GM18517 (cell line): Measurements from ENCODE around the gene NIPAL4.
"Not testable (repeated sequence)": the region's sequence is repeated elsewhere in the genome, so short reads cannot be mapped to it uniquely, and the experiment has no call there.

ENCODE experiments used
- ATAC-seq: cut with Tn5 transposase; IDR thresholded peaks from one replicate; pipeline ENCODE4 v1.9.1; 2021; ENCODE audit warnings: mild to moderate bottlenecking, moderate library complexity; ENCODE audit not compliant: unreplicated experiment

The NIPAL4 gene

GRCh38 chr5:157459715-157460599, at the start of gene NIPAL4:
Gene NIPAL4, plus strand, starts transcription at chr5:157460213. Its CDS starts 108 bp downstream, at chr5:157460321.
- ATAC-seq: no peak

DNA sequence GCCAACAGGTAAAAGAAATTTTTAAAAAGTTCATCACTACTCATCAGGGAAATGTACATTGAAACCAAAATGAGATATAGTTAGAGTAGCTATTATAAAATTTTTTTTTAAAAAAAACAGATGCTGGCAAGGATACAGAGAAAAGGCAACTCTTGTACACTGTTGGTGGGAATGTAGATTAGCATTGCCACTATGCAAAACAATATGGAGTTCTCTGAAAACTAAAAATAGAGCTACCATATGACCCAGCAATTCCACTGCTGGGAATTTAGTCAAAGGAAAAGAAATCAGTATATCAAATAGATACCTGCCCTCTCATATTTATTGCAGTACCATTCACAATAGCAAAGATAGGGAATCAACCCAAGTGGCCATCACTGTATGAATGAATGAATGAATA, 44.2 kb upstream of the NIPAL4 start:
- no peak for ATAC-seq

DNA sequence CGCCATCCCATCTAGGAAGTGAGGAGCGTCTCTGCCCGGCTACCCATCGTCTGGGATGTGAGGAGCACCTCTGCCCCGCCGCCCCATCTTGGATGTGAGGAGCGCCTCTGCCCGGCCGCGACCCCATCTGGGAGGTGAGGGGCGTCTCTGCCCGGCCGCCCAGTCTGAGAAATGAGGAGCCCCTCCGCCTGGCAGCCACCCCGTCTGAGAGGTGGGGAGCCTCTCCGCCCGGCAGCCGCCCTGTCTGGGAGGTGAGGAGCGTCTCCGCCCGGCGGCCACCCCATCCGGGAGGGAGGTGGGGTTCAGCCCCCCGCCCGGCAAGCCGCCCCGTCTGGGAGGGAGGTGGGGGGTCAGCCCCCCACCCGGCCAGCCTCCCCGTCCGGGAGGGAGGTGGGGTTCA, 40.5 kb upstream of the NIPAL4 start:
- not testable (repeated sequence) for ATAC-seq

- not testable (repeated sequence) for ATAC-seq
These were observed 30.1 kb upstream of the NIPAL4 start for GRCh38 chr5:157429920-157430319.

GRCh38 chr5:157431544-157432200, 28.3 kb upstream of the NIPAL4 start:
- peak; percentile 64 for ATAC-seq

- ATAC-seq: no peak
These were observed 25.9 kb upstream of the NIPAL4 start for GRCh38 chr5:157434096-157434495.

- no peak for ATAC-seq
These were observed 16.9 kb upstream of the NIPAL4 start for GRCh38 chr5:157443041-157443549.

DNA sequence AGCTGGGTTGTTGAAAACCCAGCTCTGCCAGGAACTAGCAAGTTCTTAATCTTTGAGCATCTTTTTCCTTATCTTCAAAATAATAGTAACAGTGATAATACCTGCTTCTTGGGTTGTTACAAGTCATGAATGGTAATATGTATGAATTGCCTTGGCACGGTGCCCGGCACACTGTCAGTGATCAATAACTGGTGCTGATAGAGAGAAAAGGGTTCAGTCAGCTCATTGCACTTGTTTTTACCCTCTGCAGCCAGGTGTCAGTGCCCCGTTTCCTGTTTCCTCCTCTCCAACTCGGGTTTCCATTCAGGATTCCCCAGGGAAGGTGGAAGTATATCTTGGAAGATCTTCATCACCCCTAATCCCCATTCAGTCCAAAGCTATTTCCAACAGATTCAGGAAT, 15.8 kb upstream of the NIPAL4 start:
- ATAC-seq: no peak

DNA sequence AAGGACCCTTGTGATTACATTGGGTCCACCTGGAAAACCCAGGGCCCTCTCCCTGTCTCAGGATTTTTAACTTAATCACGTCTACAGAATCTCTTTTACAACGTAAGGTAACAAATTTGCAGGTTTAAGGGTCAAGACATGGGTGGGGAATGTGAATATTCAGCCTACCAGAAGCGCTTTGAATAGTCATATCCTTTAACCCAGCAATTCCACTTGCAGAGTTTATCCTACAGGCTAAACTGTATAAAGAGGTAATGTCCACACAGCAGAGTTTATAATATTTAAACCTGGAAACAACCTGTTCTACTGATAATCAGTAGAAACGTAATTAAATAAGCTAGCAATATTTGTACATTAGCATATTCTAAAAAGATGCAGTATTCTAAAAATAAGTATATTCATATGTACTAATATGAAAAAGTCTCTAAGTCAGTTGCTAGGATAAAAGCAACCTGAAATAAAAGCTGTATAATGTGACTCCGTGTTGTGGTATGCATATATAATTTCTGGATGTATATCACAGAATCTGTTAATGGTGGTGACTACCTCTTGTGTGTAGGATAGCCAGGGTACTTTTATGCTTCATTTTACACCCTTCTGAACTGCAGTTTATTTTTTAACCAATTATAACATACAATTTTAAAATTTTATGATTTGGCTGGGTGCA, 14.1 kb upstream of the NIPAL4 start:
- ATAC-seq: no peak

DNA sequence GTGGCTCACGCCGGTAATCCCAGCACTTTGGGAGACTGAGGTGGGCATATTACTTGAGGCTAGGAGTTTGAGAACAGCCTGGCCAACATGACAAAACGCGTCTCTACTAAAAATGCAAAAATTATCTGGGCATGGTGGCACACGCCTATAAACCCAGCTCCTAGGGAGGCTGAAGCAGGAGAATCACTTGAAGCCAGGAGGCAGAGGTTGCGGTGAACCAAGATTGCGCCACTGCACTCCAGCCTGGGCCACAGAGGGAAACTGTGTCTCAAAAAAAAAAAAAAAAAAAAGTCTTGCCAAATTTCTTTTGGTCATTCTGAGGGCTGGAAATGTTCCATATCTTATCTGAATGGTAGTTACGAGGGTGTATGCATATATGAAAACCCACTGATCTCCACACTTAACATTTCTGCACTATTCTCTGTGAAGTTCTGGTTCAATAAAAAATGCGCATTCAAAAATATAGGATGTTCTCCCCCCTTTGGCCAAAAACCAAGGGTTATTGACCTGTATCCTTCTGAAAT, 13.5 kb upstream of the NIPAL4 start:
- ATAC-seq: no peak

DNA sequence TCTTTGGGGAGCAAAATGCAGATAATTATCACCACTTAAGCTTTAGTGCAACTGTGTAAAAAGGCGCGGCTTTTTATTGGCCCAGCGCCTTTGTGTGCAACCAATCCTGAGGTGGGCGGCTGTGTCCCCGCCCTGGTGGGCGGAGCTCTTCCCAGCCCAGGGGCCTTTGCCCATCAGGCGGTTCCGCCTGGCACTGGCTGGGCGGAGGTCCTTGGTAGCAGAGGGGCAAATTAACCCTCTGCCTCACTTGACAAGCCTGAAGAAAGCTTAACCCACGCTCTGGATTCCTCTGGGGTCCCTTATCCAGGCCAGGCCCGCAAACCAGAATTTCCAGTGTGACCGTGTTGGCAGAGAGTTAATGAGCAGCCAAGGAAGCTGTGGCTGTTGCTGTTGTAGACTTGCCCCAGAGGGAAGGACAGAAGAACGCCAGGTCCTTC, 12.8 kb upstream of the NIPAL4 start:
- ATAC-seq: no peak

- ATAC-seq: no peak
These were observed 10.8 kb upstream of the NIPAL4 start for GRCh38 chr5:157449011-157449723.

GRCh38 chr5:157450024-157450423, 10.0 kb upstream of the NIPAL4 start:
- no peak for ATAC-seq

DNA sequence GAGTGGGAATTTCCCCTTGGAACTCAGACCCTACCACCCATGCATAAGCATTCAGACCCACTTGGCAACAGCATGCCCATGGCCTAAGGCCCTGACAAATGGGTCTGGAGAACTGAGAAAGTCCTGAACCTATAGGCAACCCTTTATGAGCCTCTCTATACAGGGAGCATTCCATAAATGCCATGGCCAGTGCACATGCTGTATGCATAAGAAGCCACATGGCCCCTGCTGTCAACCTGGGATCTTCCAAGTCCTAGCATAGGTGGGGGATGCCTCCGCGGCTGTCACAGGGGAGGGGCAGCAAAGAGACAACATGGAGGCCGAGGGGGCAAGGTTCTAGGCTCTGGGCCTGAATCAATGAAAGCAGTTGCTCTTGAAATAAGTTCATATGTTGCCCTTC, 8.2 kb upstream of the NIPAL4 start:
- no peak for ATAC-seq

GRCh38 chr5:157454273-157454672, 5.7 kb upstream of the NIPAL4 start:
- ATAC-seq: no peak

GRCh38 chr5:157455057-157455456, 5.0 kb upstream of the NIPAL4 start:
- ATAC-seq: no peak

- ATAC-seq: no peak
These were observed 3.7 kb upstream of the NIPAL4 start for GRCh38 chr5:157456301-157456700.

- no peak for ATAC-seq
These were observed 2.6 kb upstream of the NIPAL4 start for GRCh38 chr5:157457391-157457790.

DNA sequence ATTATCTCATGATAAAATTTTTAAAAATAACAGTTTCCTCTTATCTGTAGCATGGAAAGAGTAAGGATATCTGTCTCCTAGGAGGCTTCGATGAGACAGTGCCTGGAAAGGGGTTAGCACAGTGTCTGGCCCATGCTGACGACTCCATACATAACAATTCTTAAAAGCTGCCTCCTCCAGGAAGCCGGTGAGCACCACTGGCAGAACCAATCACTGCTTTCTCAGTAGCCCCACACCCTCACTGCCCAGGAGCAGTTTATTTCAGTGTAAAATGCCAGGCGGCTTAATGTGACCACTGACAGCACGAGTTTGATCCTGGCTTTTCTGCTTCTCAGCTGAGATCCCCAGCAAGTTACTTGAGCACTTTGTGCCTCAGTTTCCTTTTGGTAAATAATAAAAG, 1.2 kb upstream of the NIPAL4 start:
- no peak for ATAC-seq

- ATAC-seq: no peak
These were observed 1.1 kb downstream of the NIPAL4 start for GRCh38 chr5:157460921-157461792.
